HepG2 (cell line): ENCODE measurements around the gene CHID1. TPM values are rescaled to one million over a fixed set of nuclear protein-coding genes. Genes with fewer than 3 reads are reported as not detected.

Source experiments
- DNMT1 ChIP-seq: sonication (generic); formaldehyde crosslinking; IDR thresholded peaks from 2 replicates; pipeline ENCODE4 v1.5.1; 2020; ENCODE audit warnings: mild to moderate bottlenecking, missing genetic modification reagents
- HES4 ChIP-seq: sonication (generic); formaldehyde crosslinking; IDR thresholded peaks from 2 replicates; pipeline ENCODE4 v1.9.0; 2021; ENCODE audit warnings: mild to moderate bottlenecking, missing genetic modification reagents, borderline replicate concordance
- KDM4B ChIP-seq: sonication (generic); formaldehyde crosslinking; IDR thresholded peaks from 2 replicates; pipeline ENCODE4 v1.4.0; 2020; ENCODE audit warnings: missing genetic modification reagents
- KLF9 ChIP-seq: IDR thresholded peaks from 2 replicates; pipeline ENCODE4 v1.6.1; 2016; ENCODE audit warnings: low read depth
- MATR3 ChIP-seq: sonication (generic); formaldehyde crosslinking; IDR thresholded peaks from 2 replicates; pipeline ENCODE4 v1.4.0; 2020; ENCODE audit warnings: missing genetic modification reagents
- NFIB ChIP-seq: sonication (generic); formaldehyde crosslinking; IDR thresholded peaks from 2 replicates; pipeline ENCODE4 v1.9.0; 2021; ENCODE audit warnings: missing genetic modification reagents, mild to moderate bottlenecking, borderline replicate concordance
- PRDM15 ChIP-seq: sonication (generic); formaldehyde crosslinking; IDR thresholded peaks from 2 replicates; pipeline ENCODE4 v1.4.0; 2020; ENCODE audit warnings: missing genetic modification reagents
- SIN3A ChIP-seq: IDR thresholded peaks from 2 replicates; pipeline ENCODE4 v1.6.1; 2011; ENCODE audit warnings: low read depth, mild to moderate bottlenecking, control low read depth, low read length, borderline replicate concordance
- SRSF9 ChIP-seq: fragments of 200-400 bp; formaldehyde crosslinking; IDR thresholded peaks from 2 replicates; pipeline ENCODE4 v1.6.1; 2018; ENCODE audit warnings: borderline replicate concordance, mild to moderate bottlenecking, low read depth, low read length; ENCODE audit not compliant: insufficient read depth, poor library complexity, severe bottlenecking
- TOE1 ChIP-seq: sonication (generic); formaldehyde crosslinking; IDR thresholded peaks from 2 replicates; pipeline ENCODE4 v1.4.0; 2020; ENCODE audit warnings: mild to moderate bottlenecking, missing genetic modification reagents
- ZBED4 ChIP-seq: sonication (generic); formaldehyde crosslinking; IDR thresholded peaks from 2 replicates; pipeline ENCODE4 v1.4.0; 2020; ENCODE audit warnings: missing genetic modification reagents, borderline replicate concordance
- ZBTB39 ChIP-seq: sonication (generic); formaldehyde crosslinking; IDR thresholded peaks from 2 replicates; pipeline ENCODE4 v1.5.0; 2020; ENCODE audit warnings: missing genetic modification reagents
- ZBTB42 ChIP-seq: sonication (generic); formaldehyde crosslinking; IDR thresholded peaks from 2 replicates; pipeline ENCODE4 v1.5.0; 2020; ENCODE audit warnings: mild to moderate bottlenecking, missing genetic modification reagents
- ZFP36L2 ChIP-seq: sonication (generic); formaldehyde crosslinking; IDR thresholded peaks from 2 replicates; pipeline ENCODE4 v1.4.0; 2020; ENCODE audit warnings: missing genetic modification reagents
- ZFP90 ChIP-seq: sonication (generic); formaldehyde crosslinking; IDR thresholded peaks from 2 replicates; pipeline ENCODE4 v1.8.0; 2022; ENCODE audit warnings: missing genetic modification reagents, mild to moderate bottlenecking, inconsistent platforms, borderline replicate concordance
- ZMAT5 ChIP-seq: sonication (generic); formaldehyde crosslinking; IDR thresholded peaks from 2 replicates; pipeline ENCODE4 v1.5.0; 2020; ENCODE audit warnings: mild to moderate bottlenecking, low read depth, missing genetic modification reagents, borderline replicate concordance
- ZNF224 ChIP-seq: sonication (generic); formaldehyde crosslinking; IDR thresholded peaks from 2 replicates; pipeline ENCODE4 v1.5.0; 2020; ENCODE audit warnings: mild to moderate bottlenecking, missing genetic modification reagents
- ZNF276 ChIP-seq: sonication (generic); formaldehyde crosslinking; IDR thresholded peaks from 2 replicates; pipeline ENCODE4 v1.4.0; 2020; ENCODE audit warnings: mild to moderate bottlenecking, low read depth, missing genetic modification reagents
- polyA plus RNA-seq, 8 experiments: library from polyadenylated mRNA; depleted of rRNA in 3 of 8; stranded (reverse) in 7 of 8; unstranded in 1 of 8; fragments of >200 nt; fragmentation: Illumina TruSeq in 4 of 8; extraction: Trizol in 4 of 8; gene quantifications; 2 replicates each; pipeline versions ENCODE4 v1.2.1 to v1.2.3, GENCODE V29; 2011 to 2016; ENCODE audit warnings: low read depth in 4 of 8, missing spikeins in 1 of 8, mixed read lengths in 1 of 8; ENCODE audit not compliant: insufficient read depth in 1 of 8
- total RNA-seq, 5 experiments: library from RNA; depleted of rRNA; stranded (reverse); fragments of >200 nt; fragmentation: Illumina TruSeq; extraction: Trizol; gene quantifications; 2 replicates each; pipeline ENCODE4 v1.2.3, GENCODE V29; 2016; ENCODE audit warnings: low read depth in 1 of 5

CHID1 gene
- total and polyA plus RNA-seq, 2 of the 13 experiments (the other 11 are each of a cell fraction or from before 2014, with no cell fraction given), result 65.1 to 93.6 TPM

GRCh38 chr11:910589-911030, at the start of gene CHID1 (continued):
- no peak; the same call in 1 of the 2 replicates for TF ChIP-seq PRDM15 (CRISPR knock-in tag)
- no peak for TF ChIP-seq ZBTB39 (CRISPR knock-in tag)
- TF ChIP-seq ZNF224, result no peak
- no peak for TF ChIP-seq KDM4B
- TF ChIP-seq MATR3 (CRISPR knock-in tag), result no peak
- TF ChIP-seq SIN3A, result no peak
- TF ChIP-seq NFIB (CRISPR knock-in tag), result no peak
- no peak for TF ChIP-seq ZFP36L2 (CRISPR knock-in tag)
- no peak for TF ChIP-seq TOE1 (CRISPR knock-in tag)
- no peak for TF ChIP-seq ZBED4 (CRISPR knock-in tag)
- no peak for TF ChIP-seq DNMT1 (CRISPR knock-in tag)
- peak; percentile 20; the same call in 1 of the 2 replicates for TF ChIP-seq ZFP90 (CRISPR knock-in tag)
- no peak for TF ChIP-seq SRSF9
- TF ChIP-seq KLF9, result no peak
- no peak for TF ChIP-seq ZMAT5 (CRISPR knock-in tag)
- no peak; the same call in 1 of the 2 replicates for TF ChIP-seq ZBTB42
- TF ChIP-seq HES4, result no peak
- 0 out of 2 replicates have a peak, but pooled peaks have one; percentile 43 for TF ChIP-seq ZNF276
